AG20443 (cell line): ENCODE measurements around the gene OR14K1.
"Not testable (repeated sequence)": the region's sequence is repeated elsewhere in the genome, so short reads cannot be mapped to it uniquely, and the experiment has no call there.

Experiments used
- DNase-seq: peaks from one replicate; pipeline ENCODE4 v3.0.0; 2012; ENCODE audit warnings: low spot score, mixed read lengths

Gene OR14K1

DNA sequence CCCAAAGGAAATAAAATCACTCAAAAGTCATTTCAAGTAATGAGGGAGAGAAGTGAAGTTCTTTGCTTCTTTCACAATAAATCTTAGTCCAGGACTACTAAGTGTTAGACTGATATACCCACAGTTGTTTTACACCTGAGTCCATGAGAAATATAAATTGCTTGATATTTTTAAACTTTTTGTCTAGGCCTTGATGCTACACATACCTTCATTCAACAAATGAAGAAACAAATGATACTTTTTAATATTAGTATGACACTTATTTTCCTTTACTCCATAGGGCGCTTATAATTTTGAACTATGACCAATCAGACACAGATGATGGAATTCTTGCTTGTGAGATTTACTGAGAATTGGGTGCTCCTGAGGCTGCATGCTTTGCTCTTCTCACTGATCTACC lies at the start of gene OR14K1:
OR14K1 (plus strand) TSS at position 301 of the 400 bp plus-strand sequence; CDS start at position 301, 0 bp downstream.
- DNase-seq = no peak

DNA sequence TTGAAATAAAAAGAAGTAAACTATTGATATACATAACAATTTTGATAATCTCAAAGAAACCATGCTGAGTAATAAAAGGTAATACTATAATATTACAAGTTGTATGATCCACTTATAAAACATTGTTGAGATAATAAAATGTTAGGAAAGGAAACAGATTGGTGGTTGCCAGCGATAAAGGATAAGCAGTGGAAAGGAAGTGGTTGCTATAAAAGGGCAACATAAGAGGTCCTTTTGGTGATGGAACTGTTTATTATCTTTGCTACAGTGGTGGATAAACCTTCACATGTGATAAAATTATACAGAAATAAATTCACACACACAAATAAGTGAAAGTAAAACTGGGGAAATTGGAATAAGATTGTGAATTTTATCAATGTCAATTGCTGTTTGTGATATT lies 37.1 kb upstream of the OR14K1 start:
- DNase-seq = no peak

- not testable (repeated sequence) for DNase-seq
Observed at GRCh38 chr1:247710681-247711080, 27.7 kb upstream of the OR14K1 start.

- no peak for DNase-seq
Observed at GRCh38 chr1:247713753-247714152, 24.7 kb upstream of the OR14K1 start.

- no peak for DNase-seq
Observed at GRCh38 chr1:247716546-247716945, 21.9 kb upstream of the OR14K1 start, which contains the start of gene OR6F1. Gene OR6F1, minus strand, starts transcription at chr1:247716646. Its CDS starts 3,891 bp downstream, at chr1:247712755.

GRCh38 chr1:247721222-247721621 lies 17.2 kb upstream of the OR14K1 start:
- DNase-seq = no peak

GRCh38 chr1:247740721-247741120 lies 2.3 kb downstream of the OR14K1 start:
- DNase-seq = no peak

- no peak for DNase-seq
Observed at GRCh38 chr1:247741756-247742155, 3.3 kb downstream of the OR14K1 start.

- not testable (repeated sequence) for DNase-seq
Observed at GRCh38 chr1:247742215-247742760, 3.9 kb downstream of the OR14K1 start.

DNA sequence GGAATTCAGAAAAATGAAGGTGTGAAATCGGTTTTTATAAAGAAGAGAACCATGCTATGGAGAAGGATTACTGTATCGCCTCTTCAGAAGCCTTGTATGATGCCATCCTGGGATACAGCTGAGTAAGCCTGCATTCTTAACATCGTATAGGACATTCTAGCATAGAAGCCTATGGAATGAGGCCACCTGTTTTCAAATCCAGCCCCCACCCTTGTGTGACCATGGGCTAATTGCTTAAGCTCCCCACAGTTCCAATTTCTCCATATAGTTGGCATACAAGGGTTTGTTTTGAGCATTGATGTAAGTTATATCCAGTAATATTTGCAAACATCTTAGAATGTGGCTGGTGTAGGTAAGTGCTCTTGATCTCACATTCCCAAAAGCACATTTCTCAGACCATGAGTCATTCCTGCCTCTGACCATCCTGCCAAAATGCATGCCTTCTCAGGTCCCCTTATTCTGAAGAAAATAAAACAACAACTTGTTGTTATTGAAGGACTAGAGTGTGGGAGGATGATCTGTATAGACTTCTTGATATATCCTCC lies 8.0 kb downstream of the OR14K1 start:
- DNase-seq = no peak

- DNase-seq = no peak
Observed at GRCh38 chr1:247747616-247748015, 9.2 kb downstream of the OR14K1 start.

DNA sequence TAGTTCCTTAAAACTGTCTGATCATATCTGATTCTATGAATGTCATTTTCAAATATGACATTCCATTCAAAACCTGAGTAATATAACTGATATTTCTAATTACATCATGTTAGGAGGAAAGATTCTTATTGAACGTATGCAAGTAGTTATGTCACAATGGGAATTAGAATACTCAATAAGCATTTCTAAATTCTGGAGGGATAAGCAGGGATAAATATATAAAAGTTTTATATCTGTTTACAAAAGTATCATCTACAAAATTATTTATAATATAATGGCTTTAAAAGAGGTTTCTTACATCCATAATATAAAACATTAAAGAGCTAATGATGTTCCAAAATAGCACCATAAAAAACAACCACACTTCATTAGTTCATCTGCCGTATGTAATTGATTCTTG lies 9.6 kb downstream of the OR14K1 start, which contains the start of gene OR14A2:
OR14A2 (minus strand) TSS at position 101 of the 400 bp plus-strand sequence.
- no peak for DNase-seq

DNA sequence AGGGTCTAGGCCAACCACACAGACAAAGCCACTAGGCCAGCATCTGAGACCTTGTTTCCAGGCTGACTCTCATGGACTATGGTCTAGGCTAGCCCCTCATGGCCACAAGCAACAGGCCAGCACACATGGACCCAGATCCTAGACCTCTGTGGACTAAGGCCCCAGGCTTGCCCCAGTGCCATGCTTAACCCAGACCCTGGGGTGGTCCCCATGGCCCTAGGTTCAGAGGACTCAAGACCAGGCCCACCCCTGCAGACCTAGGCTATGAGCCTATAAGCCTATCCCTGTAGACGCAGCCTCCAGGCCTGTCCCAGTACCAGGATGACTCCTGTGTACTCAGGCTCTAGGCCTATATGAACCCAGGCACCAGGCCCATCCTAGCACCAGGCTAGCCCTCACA lies 11.5 kb downstream of the OR14K1 start:
- no peak for DNase-seq

GRCh38 chr1:247754311-247754710 lies 15.9 kb downstream of the OR14K1 start:
- not testable (repeated sequence) for DNase-seq

DNA sequence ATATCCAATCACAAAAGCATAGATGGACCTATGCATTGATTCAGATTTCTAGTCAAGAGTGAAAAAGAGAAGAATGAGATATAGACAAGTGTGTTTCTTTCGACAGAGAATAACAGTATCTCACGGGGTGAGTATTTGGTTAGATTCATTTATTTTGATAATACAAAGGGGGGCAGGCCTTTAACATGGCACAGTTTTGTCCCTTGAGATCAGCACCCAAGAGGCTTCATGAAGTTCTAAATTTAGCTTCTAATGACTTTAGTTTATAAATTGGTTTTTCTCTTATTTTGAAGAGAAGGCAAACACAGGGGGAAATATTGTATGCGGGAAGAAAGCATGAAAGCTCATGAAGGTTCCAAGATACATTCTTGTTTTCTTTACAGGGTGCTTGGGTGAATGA lies 22.0 kb downstream of the OR14K1 start, which contains the start of gene OR1C1:
OR1C1 (minus strand) TSS at position 101 of the 400 bp plus-strand sequence. CDS start 2,150 bp downstream, outside the sequence.
- DNase-seq = no peak

DNA sequence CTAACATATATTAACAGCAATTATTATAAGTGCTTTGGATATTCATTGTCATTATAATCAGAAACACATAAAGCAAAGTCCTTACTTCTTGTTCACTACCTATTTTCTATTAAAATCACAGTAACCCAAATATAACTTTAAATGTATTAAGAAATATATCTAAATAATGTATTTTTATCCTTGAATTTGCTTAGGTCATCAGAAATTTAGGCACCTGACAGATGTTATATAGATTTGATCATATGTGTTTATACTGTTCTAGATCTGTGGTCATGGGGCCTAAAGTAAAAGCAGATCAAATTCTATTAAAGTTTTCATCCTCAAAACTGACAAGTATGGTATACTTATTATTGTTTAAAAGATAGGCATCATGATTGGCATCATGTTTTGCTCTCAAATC lies 31.2 kb downstream of the OR14K1 start:
- no peak for DNase-seq
